ENCODE results near the gene SOX5.

DNA sequence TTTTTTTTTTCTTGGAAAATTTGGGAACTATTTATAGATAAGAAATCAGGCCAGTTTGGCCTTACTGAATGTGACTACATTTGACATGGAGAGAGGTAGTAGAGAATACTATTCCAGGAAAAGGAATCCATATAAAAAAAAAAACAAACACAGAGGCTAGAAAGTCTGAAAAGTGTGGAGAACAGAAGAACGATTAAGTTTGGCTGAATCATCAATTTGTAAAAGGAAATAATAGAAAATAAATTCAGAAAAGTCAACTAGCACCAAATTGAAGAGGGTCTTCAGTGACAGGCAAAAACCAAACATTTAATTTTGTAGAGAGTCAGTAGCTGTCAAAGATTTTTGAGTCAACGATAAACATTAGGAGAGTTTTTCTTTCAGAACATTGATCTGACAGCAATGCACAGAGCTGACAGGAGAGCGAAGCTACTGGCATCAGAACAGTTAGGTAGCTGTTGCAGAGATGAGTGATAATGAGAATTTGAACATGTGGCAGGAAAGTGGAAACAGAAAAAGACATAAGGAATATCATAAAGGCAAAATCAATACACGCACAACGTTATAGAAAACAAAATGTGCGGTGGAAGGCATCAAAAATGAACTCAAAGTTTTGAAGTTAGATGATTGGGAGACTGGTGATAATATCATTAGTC lies 241.2 kb downstream of the SOX5 start:
- TF ChIP-seq, protein P1, sequence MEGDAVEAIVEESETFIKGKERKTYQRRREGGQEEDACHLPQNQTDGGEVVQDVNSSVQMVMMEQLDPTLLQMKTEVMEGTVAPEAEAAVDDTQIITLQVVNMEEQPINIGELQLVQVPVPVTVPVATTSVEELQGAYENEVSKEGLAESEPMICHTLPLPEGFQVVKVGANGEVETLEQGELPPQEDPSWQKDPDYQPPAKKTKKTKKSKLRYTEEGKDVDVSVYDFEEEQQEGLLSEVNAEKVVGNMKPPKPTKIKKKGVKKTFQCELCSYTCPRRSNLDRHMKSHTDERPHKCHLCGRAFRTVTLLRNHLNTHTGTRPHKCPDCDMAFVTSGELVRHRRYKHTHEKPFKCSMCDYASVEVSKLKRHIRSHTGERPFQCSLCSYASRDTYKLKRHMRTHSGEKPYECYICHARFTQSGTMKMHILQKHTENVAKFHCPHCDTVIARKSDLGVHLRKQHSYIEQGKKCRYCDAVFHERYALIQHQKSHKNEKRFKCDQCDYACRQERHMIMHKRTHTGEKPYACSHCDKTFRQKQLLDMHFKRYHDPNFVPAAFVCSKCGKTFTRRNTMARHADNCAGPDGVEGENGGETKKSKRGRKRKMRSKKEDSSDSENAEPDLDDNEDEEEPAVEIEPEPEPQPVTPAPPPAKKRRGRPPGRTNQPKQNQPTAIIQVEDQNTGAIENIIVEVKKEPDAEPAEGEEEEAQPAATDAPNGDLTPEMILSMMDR (IDR thresholded peaks at IDR 0.05): no peak
- no peak for TF ChIP-seq POLR2A (IDR thresholded peaks at IDR 0.05)
